Right atrium auricular region (tissue), 2 donors: Measurements from ENCODE around the gene ZMYM1. TPM values are rescaled to one million over a fixed set of nuclear protein-coding genes. Genes with fewer than 3 reads are reported as not detected.
"Not testable (repeated sequence)": the region's sequence is repeated elsewhere in the genome, so short reads cannot be mapped to it uniquely, and the experiment has no call there.

Experiments
- DNase-seq: peaks from one replicate; pipeline ENCODE4 v3.0.0-alpha.2; 2019; ENCODE audit warnings: low spot score
- H3K27ac ChIP-seq, 2 donors: fragments of 200-600 bp; sonication (generic); 1 replicate in 1 of 2; 2 replicates in 1 of 2; pipeline ENCODE4 v1.5.1; 2016 to 2019
- H3K27me3 ChIP-seq, 2 donors: fragments of 200-600 bp; sonication (generic); one replicate each; pipeline versions ENCODE4 v1.5.1 to v1.6.0; 2017 to 2019
- H3K36me3 ChIP-seq: fragments of 200-600 bp; sonication (generic); one replicate; pipeline ENCODE4 v1.5.1; 2016
- H3K4me1 ChIP-seq, 2 donors: fragments of 200-600 bp; sonication (generic); one replicate each; pipeline versions ENCODE4 v1.5.1 to v1.6.0; 2017 to 2019
- H3K4me3 ChIP-seq, 2 donors: fragments of 200-600 bp; sonication (generic); 1 replicate in 1 of 2; 2 replicates in 1 of 2; pipeline ENCODE4 v1.5.1; 2017 to 2019; ENCODE audit warnings: mild to moderate bottlenecking in 1 of 2, moderate library complexity in 1 of 2
- H3K9me3 ChIP-seq, 2 donors: fragments of 200-600 bp; sonication (generic); one replicate each; pipeline ENCODE4 v1.5.1; 2019
- total RNA-seq, 2 donors: library from RNA; depleted of rRNA; stranded (reverse); fragments of >200 nt; gene quantifications; one replicate each; pipeline ENCODE4 v1.1.0, GENCODE V29; 2016
- TF ChIP-seq, protein P1 (sequence below), 2 donors: fragments of 200-600 bp; sonication (generic); IDR thresholded peaks; one replicate each; pipeline ENCODE4 v1.5.1; 2019; ENCODE audit warnings: antibody characterized with exemption in 2 of 2

ZMYM1 gene
- total RNA-seq, 2 donors from 2014 or later, result 3.6 to 4.0 TPM

DNA sequence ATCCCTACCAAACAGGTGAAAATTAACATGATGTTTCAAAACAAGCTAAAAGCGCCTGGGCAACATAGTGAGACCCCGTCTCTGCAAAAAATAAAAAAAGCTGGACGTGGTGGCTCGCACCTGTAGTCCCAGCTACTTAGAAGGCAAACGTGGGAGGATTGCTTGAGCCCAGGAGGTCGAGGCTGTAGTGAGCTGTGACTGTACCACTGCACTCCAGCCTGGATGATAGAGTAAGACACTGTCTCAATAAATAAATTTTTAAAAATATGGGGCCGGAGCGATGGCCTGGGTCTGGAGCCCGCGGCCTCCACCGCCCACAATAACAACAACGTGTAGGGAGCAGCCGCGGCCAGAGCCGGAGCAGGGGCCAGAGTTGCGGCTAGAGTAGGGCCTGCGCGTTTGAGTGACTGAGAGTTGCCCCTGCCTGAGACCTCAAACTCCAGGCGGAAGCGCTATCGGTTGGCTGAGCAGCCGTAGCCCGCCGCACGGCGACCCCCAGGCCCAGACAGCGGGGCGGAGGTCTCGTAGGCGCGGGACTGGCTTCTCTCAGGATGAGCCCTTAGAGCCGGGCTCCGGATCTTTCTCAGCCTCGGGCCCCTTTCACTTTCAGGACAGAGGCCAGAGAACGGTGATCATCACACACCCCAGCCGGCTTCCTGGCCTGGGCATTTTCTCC, 41.4 kb downstream of the ZMYM1 start:
- Histone ChIP-seq H3K36me3 (no peaks in the 10 kb centered on the region), H3K27ac (no peak overlapping the region), H3K27me3 (no peaks in the 10 kb centered on the region), H3K9me3 (no peaks in the 10 kb centered on the region), H3K4me1 (peaks cover 0 to 6% of the 10 kb centered on the region in 2 donors), H3K4me3 (peak overlapping the region; percentile 16 to 42)
- TF ChIP-seq, protein P1, sequence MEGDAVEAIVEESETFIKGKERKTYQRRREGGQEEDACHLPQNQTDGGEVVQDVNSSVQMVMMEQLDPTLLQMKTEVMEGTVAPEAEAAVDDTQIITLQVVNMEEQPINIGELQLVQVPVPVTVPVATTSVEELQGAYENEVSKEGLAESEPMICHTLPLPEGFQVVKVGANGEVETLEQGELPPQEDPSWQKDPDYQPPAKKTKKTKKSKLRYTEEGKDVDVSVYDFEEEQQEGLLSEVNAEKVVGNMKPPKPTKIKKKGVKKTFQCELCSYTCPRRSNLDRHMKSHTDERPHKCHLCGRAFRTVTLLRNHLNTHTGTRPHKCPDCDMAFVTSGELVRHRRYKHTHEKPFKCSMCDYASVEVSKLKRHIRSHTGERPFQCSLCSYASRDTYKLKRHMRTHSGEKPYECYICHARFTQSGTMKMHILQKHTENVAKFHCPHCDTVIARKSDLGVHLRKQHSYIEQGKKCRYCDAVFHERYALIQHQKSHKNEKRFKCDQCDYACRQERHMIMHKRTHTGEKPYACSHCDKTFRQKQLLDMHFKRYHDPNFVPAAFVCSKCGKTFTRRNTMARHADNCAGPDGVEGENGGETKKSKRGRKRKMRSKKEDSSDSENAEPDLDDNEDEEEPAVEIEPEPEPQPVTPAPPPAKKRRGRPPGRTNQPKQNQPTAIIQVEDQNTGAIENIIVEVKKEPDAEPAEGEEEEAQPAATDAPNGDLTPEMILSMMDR (IDR thresholded peaks at IDR 0.05), result no peak
- no peak for DNase-seq

- Histone ChIP-seq H3K9me3 (peaks cover 0 to 8% of the 10 kb centered on the region in 2 donors), H3K4me3 (no peak overlapping the region), H3K4me1 (peaks cover 0 to 6% of the 10 kb centered on the region in 2 donors), H3K36me3 (no peaks in the 10 kb centered on the region), H3K27ac (no peak overlapping the region), H3K27me3 (no peaks in the 10 kb centered on the region)
- TF ChIP-seq, protein P1 (IDR thresholded peaks at IDR 0.05), result no peak
- no peak for DNase-seq
Observed at GRCh38 chr1:35122311-35122710, 43.1 kb downstream of the ZMYM1 start.

GRCh38 chr1:35126546-35126945, 47.4 kb downstream of the ZMYM1 start:
- no peaks in the 10 kb centered on the region for H3K4me1 ChIP-seq
- H3K27me3 ChIP-seq, result no peaks in the 10 kb centered on the region
- H3K9me3 ChIP-seq, result peaks cover 0 to 21% of the 10 kb centered on the region in 2 donors
- no peaks in the 10 kb centered on the region for H3K36me3 ChIP-seq
- no peak for DNase-seq
- no peak overlapping the region for H3K4me3 ChIP-seq
- no peak overlapping the region for H3K27ac ChIP-seq
- TF ChIP-seq, protein P1 (IDR thresholded peaks at IDR 0.05), result no peak

- no peak for DNase-seq
- H3K36me3 ChIP-seq, result no peaks in the 10 kb centered on the region
- H3K4me1 ChIP-seq, result no peaks in the 10 kb centered on the region
- H3K27ac ChIP-seq, result no peak overlapping the region
- TF ChIP-seq, protein P1 (IDR thresholded peaks at IDR 0.05), result no peak
- peaks cover 0 to 21% of the 10 kb centered on the region in 2 donors for H3K9me3 ChIP-seq
- H3K4me3 ChIP-seq, result no peak overlapping the region
- H3K27me3 ChIP-seq, result no peaks in the 10 kb centered on the region
Observed at GRCh38 chr1:35129080-35129479, 49.9 kb downstream of the ZMYM1 start.

DNA sequence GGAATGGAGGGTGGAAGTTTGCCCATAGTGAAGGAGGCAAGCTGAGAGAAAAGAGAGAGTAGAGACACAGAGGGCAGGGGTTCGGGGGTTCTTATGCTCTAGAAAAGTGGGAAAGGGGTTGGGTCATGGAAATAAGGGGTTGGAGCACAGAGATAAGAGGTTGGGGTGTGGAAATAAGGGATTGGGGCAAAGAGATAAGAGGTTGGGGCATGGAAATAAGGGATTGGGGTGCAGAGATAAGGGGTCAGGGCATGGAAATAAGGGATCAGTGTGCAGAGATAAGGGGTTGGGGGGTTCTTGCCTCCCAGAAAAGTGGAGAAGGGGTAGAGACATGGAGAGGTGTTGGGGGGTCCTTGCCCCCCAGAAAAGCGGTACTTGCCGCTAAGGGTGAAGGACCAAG, 57.6 kb downstream of the ZMYM1 start:
- TF ChIP-seq, protein P1 (IDR thresholded peaks at IDR 0.05), result no peak
- H3K27ac ChIP-seq, result no peak overlapping the region
- H3K9me3 ChIP-seq, result no peaks in the 10 kb centered on the region
- DNase-seq, result no peak
- no peaks in the 10 kb centered on the region for H3K4me1 ChIP-seq
- no peaks in the 10 kb centered on the region for H3K27me3 ChIP-seq
- no peaks in the 10 kb centered on the region for H3K36me3 ChIP-seq
- no peak overlapping the region for H3K4me3 ChIP-seq

- not testable (repeated sequence) for DNase-seq, H3K9me3 ChIP-seq, H3K4me1 ChIP-seq, H3K36me3 ChIP-seq, H3K4me3 ChIP-seq, H3K27me3 ChIP-seq, H3K27ac ChIP-seq
Observed at GRCh38 chr1:35137590-35137989, 58.4 kb downstream of the ZMYM1 start.

- H3K4me3 ChIP-seq, H3K27me3 ChIP-seq: not testable (repeated sequence)
Observed at GRCh38 chr1:35142294-35142693, 63.1 kb downstream of the ZMYM1 start.

DNA sequence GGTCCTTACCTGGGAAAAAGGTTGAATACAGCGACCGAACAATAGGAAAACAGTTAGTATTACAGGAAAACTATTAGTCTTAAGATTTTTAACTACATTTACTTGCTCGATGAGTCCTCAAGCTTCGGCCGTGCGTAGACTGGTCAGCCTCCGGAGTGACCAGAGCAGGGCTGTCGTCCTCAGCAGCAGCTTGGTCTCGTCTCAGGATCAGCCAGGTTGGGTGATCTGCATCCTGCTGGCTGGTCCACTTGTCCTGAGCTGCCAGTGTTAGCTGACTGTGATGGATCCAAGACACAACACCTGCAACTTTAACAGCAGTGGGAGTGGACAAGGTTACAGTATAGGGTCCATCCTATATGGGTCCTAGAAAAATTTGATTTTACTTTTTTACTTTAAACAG, 63.5 kb downstream of the ZMYM1 start:
- not testable (repeated sequence) for H3K27me3 ChIP-seq, H3K9me3 ChIP-seq, H3K36me3 ChIP-seq, H3K27ac ChIP-seq, H3K4me3 ChIP-seq, DNase-seq, H3K4me1 ChIP-seq

More at GRCh38 chr1:35142294-35142693, 63.1 kb downstream of the ZMYM1 start:
- not testable (repeated sequence) for H3K4me1 ChIP-seq, H3K36me3 ChIP-seq, H3K27ac ChIP-seq, H3K9me3 ChIP-seq, DNase-seq
